ENCODE measurements around the gene KCNQ1OT1.
"Not testable (repeated sequence)": the region's sequence is repeated elsewhere in the genome, so short reads cannot be mapped to it uniquely, and the experiment has no call there.

KCNQ1OT1 gene

DNA sequence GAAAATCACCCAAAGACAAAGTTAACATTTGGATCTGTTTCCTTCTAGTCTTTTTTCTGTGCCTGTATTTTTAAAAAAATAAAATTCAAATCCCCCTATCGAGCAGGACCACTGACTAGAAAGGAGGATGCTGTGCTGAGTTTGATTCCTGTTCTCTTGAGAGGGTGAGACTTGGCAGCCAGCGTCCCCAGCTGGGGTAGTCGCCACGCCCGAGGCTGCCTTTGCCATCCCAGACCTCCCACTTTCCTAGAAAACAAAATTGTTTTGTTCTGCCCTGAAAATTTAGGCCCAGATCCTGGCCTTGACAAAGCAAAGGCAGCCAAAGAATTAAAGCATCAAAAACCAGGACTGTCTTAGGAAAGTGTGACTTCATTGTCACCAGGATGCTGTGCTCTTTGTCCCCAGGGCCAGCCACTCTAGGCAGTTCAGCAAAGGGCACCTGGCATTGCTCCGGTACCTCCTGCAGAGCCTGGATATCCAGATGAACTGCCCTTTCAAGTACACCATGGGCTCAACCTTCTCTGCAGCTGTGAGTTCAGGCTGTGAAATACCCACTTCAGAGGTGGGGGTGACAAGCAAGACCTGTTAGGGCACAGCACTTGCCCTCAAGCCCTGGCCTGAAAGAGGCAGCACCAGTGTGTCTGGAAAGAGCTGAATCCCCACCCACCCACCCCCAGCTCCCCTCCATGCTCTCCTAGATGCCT is 44.6 kb downstream of the KCNQ1OT1 start:
- DNase-seq (ENCODE audit: low read depth in 4 of 4, low spot score in 1 of 4): no peak

GRCh38 chr11:2653930-2654739 is 45.7 kb downstream of the KCNQ1OT1 start:
- DNase-seq (ENCODE audit: low read depth in 4 of 4, low spot score in 1 of 4): no peak

GRCh38 chr11:2653198-2653551 is 46.6 kb downstream of the KCNQ1OT1 start:
- no peak for DNase-seq (ENCODE audit: low read depth in 4 of 4, low spot score in 1 of 4)

DNA sequence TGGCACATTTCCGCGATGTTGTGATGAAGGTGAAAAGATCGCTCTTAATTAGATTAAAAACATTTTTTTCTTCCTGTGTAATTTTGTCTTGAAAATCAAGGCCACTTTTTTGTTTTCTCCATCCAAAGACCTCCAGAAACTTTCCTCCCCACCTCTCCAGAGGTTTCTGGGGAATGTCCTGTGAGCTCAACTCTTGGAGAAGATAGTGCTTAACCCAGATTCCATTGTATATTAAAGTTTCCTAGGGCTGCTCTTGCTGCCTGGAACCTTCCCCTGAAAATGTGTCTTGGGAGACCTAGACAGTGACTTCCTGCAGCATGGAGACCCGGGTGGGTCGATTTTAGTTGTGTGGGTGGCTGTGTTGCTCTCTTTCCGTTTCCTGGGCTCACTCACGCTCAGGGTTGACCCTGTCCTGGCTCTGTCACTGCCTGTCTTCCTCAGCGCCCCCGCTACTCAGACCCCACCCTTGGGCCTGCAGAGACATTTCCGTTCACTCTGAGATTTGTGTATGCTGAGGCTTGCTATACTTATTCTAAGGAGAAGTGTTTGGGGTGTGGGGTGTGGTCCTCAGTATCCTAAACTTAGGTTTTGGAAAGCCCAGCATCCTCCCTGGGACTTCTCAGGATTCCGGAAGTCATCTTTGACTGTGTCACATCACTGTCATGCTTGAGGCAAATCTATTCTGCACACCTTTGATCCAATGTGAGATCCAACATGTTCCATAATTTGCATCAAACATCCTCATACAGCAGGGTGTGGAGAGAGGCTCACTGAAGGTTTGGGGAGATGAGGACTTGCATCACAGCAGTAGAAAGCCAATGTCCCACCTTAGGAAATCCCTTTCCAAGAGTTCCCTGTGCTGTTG is 47.2 kb downstream of the KCNQ1OT1 start:
- DNase-seq (ENCODE audit: low read depth in 4 of 4, low spot score in 1 of 4): no peak

DNA sequence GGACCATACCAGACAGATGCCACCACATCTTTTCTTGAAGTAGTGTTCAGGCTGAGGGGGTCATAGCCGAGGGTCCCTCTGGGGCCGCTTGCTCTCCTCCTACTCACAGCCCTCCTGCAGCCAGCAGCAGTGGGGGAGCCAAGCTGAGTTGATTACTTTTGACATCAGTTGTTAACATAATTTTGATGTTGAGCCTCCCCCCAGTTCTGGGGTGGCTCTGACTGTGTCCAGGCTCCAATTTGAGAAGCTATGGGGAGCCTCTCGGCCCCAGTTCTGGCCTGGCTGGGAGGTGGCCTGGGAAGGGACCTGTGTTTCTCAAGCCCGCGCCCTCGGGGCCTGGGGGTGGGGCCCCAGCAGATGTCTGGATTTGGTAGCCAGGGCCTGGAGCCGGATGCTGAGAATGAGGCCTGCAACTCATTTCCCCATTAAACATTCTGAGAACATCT is 47.9 kb downstream of the KCNQ1OT1 start:
- DNase-seq (ENCODE audit: low read depth in 4 of 4, low spot score in 1 of 4): no peak

GRCh38 chr11:2651054-2651617 is 48.7 kb downstream of the KCNQ1OT1 start:
- DNase-seq (ENCODE audit: low read depth in 4 of 4, low spot score in 1 of 4): no peak

- DNase-seq (ENCODE audit: low read depth in 4 of 4, low spot score in 1 of 4): no peak
Measured at GRCh38 chr11:2650343-2650867, 49.4 kb downstream of the KCNQ1OT1 start.

- no peak for DNase-seq (ENCODE audit: low read depth in 4 of 4, low spot score in 1 of 4)
Measured at GRCh38 chr11:2649848-2650247, 49.9 kb downstream of the KCNQ1OT1 start.

DNA sequence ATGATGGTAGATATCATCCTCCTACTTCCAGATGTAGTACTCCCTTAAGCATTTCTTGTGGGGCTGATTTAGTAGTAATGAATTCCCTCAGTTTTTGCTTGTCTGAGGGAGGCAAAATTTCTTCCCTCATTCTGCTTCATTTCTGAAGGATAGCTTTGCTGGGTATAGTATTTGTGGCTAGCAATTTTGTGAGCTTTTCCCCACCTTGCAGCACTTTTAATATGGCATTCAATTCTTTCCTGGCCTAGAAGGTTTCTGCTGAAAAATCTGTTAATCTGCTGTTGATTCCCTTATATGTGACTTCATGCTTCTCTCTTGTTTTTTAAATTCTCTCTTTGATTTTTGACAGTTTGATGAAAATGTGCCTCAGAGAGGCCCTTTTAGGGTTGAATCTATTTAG is 50.4 kb downstream of the KCNQ1OT1 start:
- no peak for DNase-seq (ENCODE audit: low read depth in 4 of 4, low spot score in 1 of 4)

GRCh38 chr11:2647953-2648352 is 51.8 kb downstream of the KCNQ1OT1 start:
- DNase-seq (ENCODE audit: low read depth in 4 of 4, low spot score in 1 of 4): no peak

DNA sequence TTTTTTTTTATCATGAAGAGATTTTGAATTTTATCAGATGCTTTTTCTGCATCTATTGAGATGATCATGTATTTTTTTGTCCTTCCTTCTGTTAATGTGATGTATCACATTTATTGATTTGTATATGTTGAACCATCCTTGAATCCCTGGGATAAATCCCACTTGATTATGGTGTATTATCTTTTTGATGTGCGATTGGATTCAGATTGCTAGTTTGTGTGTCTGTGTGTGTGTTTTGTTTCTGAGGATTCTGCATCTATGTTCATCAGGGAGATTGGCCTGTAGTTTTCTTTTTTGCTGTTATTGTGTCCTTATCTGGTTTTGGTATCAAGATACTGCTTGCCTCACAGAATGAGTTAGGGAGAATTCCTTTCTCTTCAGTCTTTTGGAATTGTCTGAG is 52.6 kb downstream of the KCNQ1OT1 start:
- DNase-seq (ENCODE audit: low read depth in 4 of 4, low spot score in 1 of 4): no peak

DNA sequence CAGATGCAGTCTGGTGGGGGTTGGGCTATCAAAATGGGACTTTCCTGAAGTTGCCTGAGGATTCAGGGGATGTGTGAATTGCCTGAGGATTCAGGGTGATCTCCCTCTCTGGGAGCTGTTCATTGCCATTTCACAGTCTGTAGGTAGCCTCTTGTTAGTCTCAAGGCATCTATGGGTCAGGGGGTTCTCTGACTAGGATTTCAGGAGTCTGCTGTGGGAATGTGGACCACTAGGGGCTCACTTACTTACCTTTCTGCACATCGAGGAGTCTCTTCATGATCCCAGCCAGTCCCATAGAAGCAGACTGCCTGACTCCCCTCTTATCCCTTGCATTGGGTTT is 54.0 kb downstream of the KCNQ1OT1 start:
- DNase-seq (ENCODE audit: low read depth in 4 of 4, low spot score in 1 of 4): no peak

GRCh38 chr11:2644844-2645778 is 54.7 kb downstream of the KCNQ1OT1 start:
- no peak for DNase-seq (ENCODE audit: low read depth in 4 of 4, low spot score in 1 of 4)

- no peak for DNase-seq (ENCODE audit: low read depth in 4 of 4, low spot score in 1 of 4)
Measured at GRCh38 chr11:2643746-2644145, 56.0 kb downstream of the KCNQ1OT1 start.

DNA sequence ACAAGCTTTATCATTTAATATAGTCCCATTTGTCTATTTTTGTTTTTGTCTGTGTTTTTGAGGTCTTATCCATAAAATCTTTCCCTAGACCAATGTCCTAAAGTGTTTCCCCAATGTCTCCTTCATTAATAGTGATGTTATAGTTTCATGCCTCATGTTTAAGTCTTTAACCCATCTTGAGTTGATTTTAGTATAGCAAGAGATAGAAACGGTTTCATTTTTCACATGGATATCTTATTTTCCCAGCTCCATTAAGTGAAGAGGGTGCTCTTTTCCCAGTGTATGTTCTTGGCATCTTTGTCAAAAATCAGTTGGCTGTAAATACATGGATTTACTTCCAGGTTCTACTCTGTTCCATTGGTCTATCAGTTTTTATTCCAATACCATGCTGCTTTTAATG is 58.2 kb downstream of the KCNQ1OT1 start:
- no peak for DNase-seq (ENCODE audit: low read depth in 4 of 4, low spot score in 1 of 4)

DNA sequence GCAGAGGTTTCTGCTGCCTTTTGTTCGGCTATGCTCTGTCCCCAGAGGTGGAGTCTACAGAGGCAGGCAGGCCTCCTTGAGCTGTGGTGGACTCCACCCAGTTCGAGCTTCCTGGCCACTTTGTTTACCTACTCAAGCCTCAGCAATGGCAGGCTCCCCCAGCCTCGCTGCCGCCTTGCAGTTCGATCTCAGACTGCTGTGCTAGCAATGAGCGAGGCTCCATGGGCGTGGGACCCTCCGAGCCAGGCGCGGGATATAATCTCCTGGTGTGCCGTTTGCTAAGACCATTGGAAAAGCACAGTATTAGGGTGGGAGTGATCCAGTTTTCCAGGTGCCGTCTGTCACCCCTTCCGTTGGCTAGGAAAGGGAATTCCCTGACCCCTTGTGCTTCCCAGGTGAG is 60.0 kb downstream of the KCNQ1OT1 start:
- DNase-seq (ENCODE audit: low read depth in 4 of 4, low spot score in 1 of 4): not testable (repeated sequence)

DNA sequence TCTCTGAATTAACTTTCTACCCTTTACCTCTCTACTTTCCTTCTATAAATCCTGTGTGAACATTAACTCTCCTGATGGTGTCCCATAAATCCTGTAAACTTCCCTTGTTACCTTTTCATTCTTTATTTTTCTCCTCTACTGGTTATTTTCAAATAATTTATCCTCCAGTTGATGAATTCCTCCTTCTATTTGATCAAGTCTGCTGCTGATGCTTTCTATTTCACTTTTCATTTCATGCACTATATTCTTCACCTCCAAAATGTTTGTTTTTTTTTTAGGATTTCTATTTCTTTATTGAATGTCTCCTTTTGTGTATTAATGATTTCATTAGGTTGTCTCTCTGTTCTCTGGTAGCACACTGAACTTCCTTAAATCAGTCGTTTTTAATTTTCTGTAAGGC is 68.6 kb downstream of the KCNQ1OT1 start:
- DNase-seq (ENCODE audit: low read depth in 4 of 4, low spot score in 1 of 4): no peak

DNA sequence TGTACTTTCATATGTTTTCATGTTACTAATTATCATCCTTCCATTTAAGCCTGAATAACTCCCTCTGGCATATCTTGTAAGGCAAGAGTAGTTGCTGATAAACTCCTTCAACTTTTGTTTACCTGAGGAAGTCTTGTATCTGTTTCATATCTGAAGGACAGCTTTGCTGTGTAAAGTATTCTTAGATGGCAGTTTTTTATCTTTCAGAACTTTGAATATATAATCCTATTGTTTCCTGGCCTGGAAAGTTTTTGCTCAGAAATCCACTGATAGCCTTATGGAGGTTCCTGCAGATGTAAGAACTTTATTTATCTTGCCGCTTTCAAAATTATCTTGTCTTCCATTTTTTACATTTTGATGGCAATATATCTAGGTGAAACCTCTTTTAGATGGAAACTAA is 69.1 kb downstream of the KCNQ1OT1 start:
- DNase-seq (ENCODE audit: low read depth in 4 of 4, low spot score in 1 of 4): no peak

DNA sequence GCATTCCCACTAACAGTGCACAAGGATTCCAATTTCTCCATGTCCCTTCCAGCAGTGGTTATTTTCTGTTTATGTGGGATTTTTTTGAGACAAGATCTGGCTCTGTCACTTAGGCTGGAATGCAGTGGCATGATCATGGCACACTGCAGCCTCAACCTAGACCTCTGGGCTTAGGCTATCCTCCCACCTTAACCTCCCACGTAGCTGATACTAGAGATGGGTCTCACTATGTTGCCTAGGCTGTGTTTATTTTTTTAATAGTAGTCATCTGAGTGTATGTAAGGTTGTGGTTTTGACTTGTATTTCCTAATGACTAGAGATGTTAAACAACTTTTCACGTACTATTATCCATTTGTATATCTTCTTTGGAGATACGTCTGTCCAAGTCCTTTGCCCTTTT is 74.6 kb downstream of the KCNQ1OT1 start:
- no peak for DNase-seq (ENCODE audit: low read depth in 4 of 4, low spot score in 1 of 4)

DNA sequence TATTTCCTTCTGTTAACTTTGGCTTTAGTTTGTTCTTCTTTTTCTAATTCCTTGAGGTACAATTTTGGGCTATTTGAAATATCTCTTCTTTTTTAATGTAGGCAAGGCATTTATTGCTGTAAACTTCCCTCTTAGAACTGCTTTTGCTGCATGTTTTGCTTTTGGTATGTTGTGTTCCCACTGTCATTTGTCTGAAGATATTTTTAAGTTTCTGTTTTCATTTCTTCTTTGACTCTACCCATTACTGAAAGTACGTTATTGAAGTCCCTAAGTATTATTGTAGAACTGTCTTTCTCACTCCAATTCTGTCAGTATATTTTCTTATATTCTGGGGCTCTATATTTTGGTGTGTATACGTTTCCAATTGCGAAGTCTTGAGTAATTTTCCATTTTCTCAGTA is 77.9 kb downstream of the KCNQ1OT1 start:
- DNase-seq (ENCODE audit: low read depth in 4 of 4, low spot score in 1 of 4): no peak

All from stimulated activated CD4-positive, alpha-beta T cell treated with anti-CD3 and anti-CD28 coated beads, Interleukin-1b, Interleukin-23, amount 100 ng/mL, for 24 hours (primary cell).